H1 (cell line): ENCODE measurements around the gene DNAI2. TPM values are rescaled to one million over a fixed set of nuclear protein-coding genes. Genes with fewer than 3 reads are reported as not detected.
A peak's percentile ranks its signal among the peaks of the same experiment; 100 is the strongest.

Experiments
- CTCF ChIA-PET: fragments of 300-600 bp; sonication (Branson Sonifier 250); formaldehyde crosslinking; loops from one replicate; lab custom pipeline; 2021; ENCODE audit not compliant: partially characterized antibody; lab: Charles Lee
- POLR2A ChIA-PET: fragments of 300-600 bp; sonication (Branson Sonifier 250); formaldehyde crosslinking; loops from one replicate; lab custom pipeline; 2021; ENCODE audit warnings: inconsistent platforms; ENCODE audit not compliant: partially characterized antibody; lab: Charles Lee
- DNase-seq, 2 experiments: peaks; one replicate each; pipeline versions ENCODE4 v3.0.0 to v3.0.0-alpha.2; 2010 to 2022; ENCODE audit warnings: low spot score in 2 of 2, low read depth in 1 of 2, mixed read lengths in 1 of 2
- FAIRE-seq: peaks from 2 replicates; lab custom pipeline; 2011; peaks lifted over from hg19 to GRCh38; lab: Jason Lieb, UNC
- H2AFZ ChIP-seq: 2 replicates; pipeline ENCODE4 v1.8.1; 2012; ENCODE audit warnings: low read length, inconsistent platforms
- H2AK5ac ChIP-seq: 2 replicates; pipeline ENCODE4 v1.6.1; 2013; ENCODE audit warnings: low read depth, low read length
- H2BK120ac ChIP-seq: replicated peaks from 2 replicates; pipeline ENCODE3; 2013; ENCODE audit warnings: low read depth, low read length, inconsistent platforms
- H2BK12ac ChIP-seq: 2 replicates; pipeline ENCODE4 v1.6.1; 2013; ENCODE audit warnings: low read depth, low read length
- H2BK15ac ChIP-seq: 2 replicates; pipeline ENCODE4 v1.6.1; 2013; ENCODE audit warnings: low read length
- H2BK20ac ChIP-seq: 2 replicates; pipeline ENCODE4 v1.6.1; 2013; ENCODE audit warnings: low read length
- H2BK5ac ChIP-seq: 2 replicates; pipeline ENCODE4 v1.6.1; 2013; ENCODE audit warnings: low read depth, low read length
- H3K14ac ChIP-seq: 2 replicates; pipeline ENCODE4 v1.6.1; 2013; ENCODE audit warnings: inconsistent platforms; ENCODE audit not compliant: insufficient read length
- H3K18ac ChIP-seq: 2 replicates; pipeline ENCODE4 v1.6.1; 2013; ENCODE audit warnings: low read length; ENCODE audit errors: extremely low read depth
- H3K23ac ChIP-seq: 2 replicates; pipeline ENCODE4 v1.6.1; 2013; ENCODE audit warnings: inconsistent platforms; ENCODE audit not compliant: insufficient read length
- H3K23me2 ChIP-seq: 2 replicates; pipeline ENCODE4 v1.6.1; 2013; ENCODE audit warnings: low read depth, low read length
- H3K27ac ChIP-seq: 2 replicates; pipeline ENCODE4 v1.6.1; 2011; ENCODE audit warnings: low read depth, low read length, inconsistent platforms
- H3K27me3 ChIP-seq, 4 experiments: replicated peaks in 1 of 4; 1 replicate in 1 of 4; 2 replicates in 3 of 4; pipeline versions ENCODE4 v1.6.1 to v1.8.1; 2011 to 2013; ENCODE audit warnings: low read length in 3 of 4, mild to moderate bottlenecking in 3 of 4, inconsistent platforms in 2 of 4, mixed read lengths in 2 of 4, moderate library complexity in 1 of 4; ENCODE audit not compliant: control insufficient read depth in 3 of 4, insufficient read depth in 3 of 4; ENCODE audit errors: extremely low read depth in 1 of 4
- H3K36me3 ChIP-seq, 4 experiments: 2 replicates each; pipeline versions ENCODE4 v1.6.1 to v1.8.1; 2011 to 2013; ENCODE audit warnings: mild to moderate bottlenecking in 4 of 4, low read length in 3 of 4, moderate library complexity in 2 of 4, control low read depth in 1 of 4, inconsistent platforms in 1 of 4; ENCODE audit not compliant: insufficient read depth in 4 of 4, control insufficient read depth in 2 of 4
- H3K4ac ChIP-seq: replicated peaks from 2 replicates; pipeline ENCODE3; 2013; ENCODE audit warnings: low read length, low read depth, mixed read lengths, inconsistent platforms; ENCODE audit not compliant: insufficient read length
- H3K4me1 ChIP-seq, 4 experiments: replicated peaks in 1 of 4; 1 replicate in 1 of 4; 2 replicates in 3 of 4; pipeline versions ENCODE4 v1.6.1 to v1.8.1; 2011 to 2013; ENCODE audit warnings: low read length in 3 of 4, inconsistent platforms in 2 of 4, mixed read lengths in 1 of 4; ENCODE audit not compliant: insufficient read depth in 4 of 4, control insufficient read depth in 3 of 4
- H3K4me2 ChIP-seq, 2 experiments: 2 replicates each; pipeline versions ENCODE4 v1.6.1 to v1.8.1; 2011 to 2013; ENCODE audit warnings: low read depth in 2 of 2, low read length in 2 of 2, control low read depth in 1 of 2, inconsistent platforms in 1 of 2, mild to moderate bottlenecking in 1 of 2; ENCODE audit not compliant: insufficient read depth in 1 of 2
- H3K4me3 ChIP-seq, 4 experiments: fragments of 200-600, 300-600 bp in 1 of 4; sonication (generic), shearing (Covaris generic), sonication (Bioruptor Twin) in 1 of 4; 2 replicates each; pipeline versions ENCODE4 v1.5.1 to v1.8.1; 2011 to 2016; ENCODE audit warnings: low read length in 4 of 4, low read depth in 3 of 4, control low read depth in 2 of 4, inconsistent platforms in 2 of 4, mild to moderate bottlenecking in 2 of 4, mixed read lengths in 1 of 4, moderate library complexity in 1 of 4; ENCODE audit not compliant: insufficient read depth in 2 of 4; ENCODE audit errors: extremely low read depth in 1 of 4
- H3K56ac ChIP-seq: replicated peaks from 2 replicates; pipeline ENCODE3; 2013; ENCODE audit warnings: low read depth, mild to moderate bottlenecking, mixed read lengths, low read length, inconsistent platforms; ENCODE audit not compliant: insufficient read length
- H3K79me1 ChIP-seq: 2 replicates; pipeline ENCODE4 v1.6.1; 2013; ENCODE audit warnings: low read depth, low read length, control low read depth
- H3K79me2 ChIP-seq, 2 experiments: 2 replicates each; pipeline versions ENCODE4 v1.6.1 to v1.8.1; 2012 to 2013; ENCODE audit warnings: low read length in 2 of 2, mild to moderate bottlenecking in 2 of 2, inconsistent platforms in 1 of 2; ENCODE audit not compliant: insufficient read depth in 2 of 2, control insufficient read depth in 1 of 2
- H3K9ac ChIP-seq, 4 experiments: replicated peaks in 1 of 4; 1 replicate in 1 of 4; 2 replicates in 3 of 4; pipeline versions ENCODE4 v1.6.1 to v1.8.1; 2011 to 2013; ENCODE audit warnings: low read depth in 3 of 4, low read length in 3 of 4, control low read depth in 2 of 4, mild to moderate bottlenecking in 2 of 4, moderate library complexity in 2 of 4, inconsistent platforms in 1 of 4; ENCODE audit errors: extremely low read depth in 1 of 4
- H3K9me3 ChIP-seq, 2 experiments: 2 replicates each; pipeline versions ENCODE4 v1.6.1 to v1.8.1; 2012 to 2013; ENCODE audit warnings: mild to moderate bottlenecking in 2 of 2, moderate library complexity in 2 of 2, control low read depth in 1 of 2, inconsistent platforms in 1 of 2, low read depth in 1 of 2, low read length in 1 of 2, mixed read lengths in 1 of 2; ENCODE audit not compliant: insufficient read depth in 2 of 2
- H4K20me1 ChIP-seq, 2 experiments: replicated peaks in 1 of 2; 2 replicates each; pipeline versions ENCODE3 to v1.8.1; 2011 to 2013; ENCODE audit warnings: inconsistent platforms in 2 of 2, low read length in 2 of 2, mild to moderate bottlenecking in 1 of 2; ENCODE audit not compliant: insufficient read depth in 2 of 2, control insufficient read depth in 1 of 2
- H4K5ac ChIP-seq: 2 replicates; pipeline ENCODE4 v1.6.1; 2013; ENCODE audit warnings: low read length, low read depth, mixed read lengths, inconsistent platforms; ENCODE audit not compliant: insufficient read length
- H4K8ac ChIP-seq: 2 replicates; pipeline ENCODE4 v1.8.0; 2013; ENCODE audit warnings: mild to moderate bottlenecking, moderate library complexity, low read length, inconsistent platforms; ENCODE audit not compliant: insufficient read depth; ENCODE audit errors: extremely low read depth
- H4K91ac ChIP-seq: replicated peaks from 2 replicates; pipeline ENCODE3; 2013; ENCODE audit warnings: low read length, mixed read lengths, inconsistent platforms; ENCODE audit not compliant: insufficient read length
- ATF3 ChIP-seq: IDR thresholded peaks from 2 replicates; pipeline ENCODE4 v1.6.1; 2011; ENCODE audit warnings: low read depth, mild to moderate bottlenecking, low read length; ENCODE audit not compliant: insufficient read depth
- CBX8 ChIP-seq: fragments of 300-800, 300-1000 bp; sonication (generic); IDR thresholded peaks from 2 replicates; pipeline ENCODE4 v1.7.1; 2016; ENCODE audit warnings: low read depth, low read length, borderline replicate concordance
- GTF2F1 ChIP-seq: IDR thresholded peaks from 2 replicates; pipeline ENCODE4 v1.6.1; 2012; ENCODE audit warnings: low read depth, low read length, improper control_type of control experiment, borderline replicate concordance
- POLR2A ChIP-seq, 2 experiments: IDR thresholded peaks; 1 replicate in 1 of 2; 2 replicates in 1 of 2; pipeline ENCODE4 v1.6.1; 2011; ENCODE audit warnings: low read depth in 2 of 2, low read length in 2 of 2, mild to moderate bottlenecking in 2 of 2; ENCODE audit errors: control extremely low read depth in 1 of 2
- RXRA ChIP-seq: IDR thresholded peaks from 2 replicates; pipeline ENCODE4 v1.6.1; 2011; ENCODE audit warnings: low read depth, mild to moderate bottlenecking, low read length, moderate library complexity; ENCODE audit not compliant: insufficient read depth
- SIRT6 ChIP-seq: IDR thresholded peaks from one replicate; pipeline ENCODE4 v1.7.1; 2012; ENCODE audit warnings: low read length, inconsistent platforms
- SIX5 ChIP-seq: IDR thresholded peaks from 2 replicates; pipeline ENCODE4 v1.6.1; 2011; ENCODE audit warnings: mild to moderate bottlenecking, low read depth, low read length
- SRF ChIP-seq: IDR thresholded peaks from 2 replicates; pipeline ENCODE4 v1.6.1; 2011; ENCODE audit warnings: mild to moderate bottlenecking, low read depth, low read length, moderate library complexity
- TAF1 ChIP-seq: IDR thresholded peaks from 2 replicates; pipeline ENCODE4 v1.6.1; 2011; ENCODE audit warnings: mild to moderate bottlenecking, low read depth, low read length
- TBP ChIP-seq: IDR thresholded peaks from 2 replicates; pipeline ENCODE4 v1.6.1; 2011; ENCODE audit warnings: low read depth, low read length, improper control_type of control experiment
- YY1 ChIP-seq: IDR thresholded peaks from 2 replicates; pipeline ENCODE4 v1.6.1; 2011; ENCODE audit warnings: low read depth, mild to moderate bottlenecking, low read length
- WGBS, 2 experiments: shearing (Covaris generic) in 1 of 2; methylation state at CpG; one replicate each; pipeline versions ENCODE4 v1.1.6 to v1.1.7; 2013 to 2015; ENCODE audit warnings: low lambda C conversion rate in 2 of 2, mixed read lengths in 2 of 2, inconsistent platforms in 1 of 2, low coverage in 1 of 2, missing lambda C conversion rate in 1 of 2; ENCODE audit not compliant: insufficient replicate concordance in 2 of 2, insufficient coverage in 1 of 2, insufficient read length in 1 of 2; ENCODE audit errors: extremely low coverage in 1 of 2, missing lambda C conversion rate in 1 of 2; 5-methylcytosine and 5-hydroxymethylcytosine counted together
- polyA plus RNA-seq, 7 experiments: library from polyadenylated mRNA; depleted of rRNA in 3 of 7; stranded (reverse) in 5 of 7; unstranded in 2 of 7; fragments of >200 nt in 5 of 7; fragments of 200-250 nt in 2 of 7; gene quantifications; 1 replicate in 5 of 7; 2 replicates in 1 of 7; 4 replicates in 1 of 7; pipeline versions ENCODE4 v1.2.1 to v1.2.3, GENCODE V29; 2011 to 2013; ENCODE audit warnings: missing spikeins in 2 of 7, mixed read lengths in 2 of 7
- total RNA-seq: library from RNA; stranded (reverse); fragmentation: NEBNext Ultra II Directional; extraction: Animal tissue kit (Norgen Biotek cat#: 25700); gene quantifications from 2 replicates; pipeline ENCODE4 v1.2.1, GENCODE V29; 2021

DNAI2 gene
- total and polyA plus RNA-seq, 2 of the 8 experiments (the other 6 are each of a cell fraction or from before 2014, with no cell fraction given): 0.08 to 0.15 TPM

GRCh38 chr17:74224959-74225725 lies 48.9 kb upstream of the DNAI2 start:
- H3K27ac ChIP-seq: no peak overlapping the region
- CTCF ChIA-PET: interaction anchor here (1.8 to 2.9 kb wide), 3 partner anchors 18 to 71 kb away, joined by 7 to 12 read pairs (median 7); no protein-coding TSS in a partner anchor
- H4K8ac ChIP-seq: 0 out of 2 replicates have a peak overlapping the region, but pooled peaks have one; percentile 14
- no peak overlapping the region for H3K56ac ChIP-seq
- H4K5ac ChIP-seq: no peak overlapping the region
- 95% methylated on average over 20 of the region's 20 CpGs; no CpG with 5 or more reads in 1 of the 2 experiments for WGBS, 2 experiments
- DNase-seq (no peak), FAIRE-seq (no peak)
- H4K91ac ChIP-seq: no peak overlapping the region
- no peak overlapping the region for H2AFZ ChIP-seq
- POLR2A ChIA-PET: interaction anchor here (1.3 to 1.7 kb wide), 2 partner anchors 12 to 20 kb away, joined by 3 to 7 read pairs; partner anchors contain the start of gene TTYH2
- no peaks in the 10 kb centered on the region for H3K36me3 ChIP-seq
- H2BK15ac ChIP-seq: no peak overlapping the region
- H3K4ac ChIP-seq: no peak overlapping the region
- H3K9ac ChIP-seq: no peak overlapping the region
- H3K4me1 ChIP-seq: no peaks in the 10 kb centered on the region; a peak in 1 of 7 replicates
- H2BK120ac ChIP-seq: no peak overlapping the region
- H2BK12ac ChIP-seq: no peak overlapping the region
- H3K27me3 ChIP-seq: no peaks in the 10 kb centered on the region
- no peak overlapping the region for H3K18ac ChIP-seq
- no peaks in the 10 kb centered on the region for H3K23me2 ChIP-seq
- no peak overlapping the region for H2BK20ac ChIP-seq
- no peaks in the 10 kb centered on the region for H3K79me2 ChIP-seq
- no peak overlapping the region for H3K23ac ChIP-seq
- H3K9me3 ChIP-seq: no peaks in the 10 kb centered on the region
- no peak overlapping the region for H3K4me3 ChIP-seq
- H4K20me1 ChIP-seq: peaks cover 0 to 1% of the 10 kb centered on the region in 2 experiments
- H3K14ac ChIP-seq: no peak overlapping the region
- no peak overlapping the region for H2AK5ac ChIP-seq
- H3K79me1 ChIP-seq: no peaks in the 10 kb centered on the region
- H2BK5ac ChIP-seq: no peak overlapping the region
- no peak overlapping the region for H3K4me2 ChIP-seq
- TF ChIP-seq GTF2F1: no peak
- TF ChIP-seq SIRT6: no peak
- no peak for TF ChIP-seq TAF1
- no peak for TF ChIP-seq SRF
- TF ChIP-seq TBP: no peak
- TF ChIP-seq YY1: no peak
- no peak for TF ChIP-seq SIX5
- TF ChIP-seq RXRA: no peak
- TF ChIP-seq ATF3: no peak
- TF ChIP-seq POLR2A (IDR thresholded peaks at IDR 0.05; ENCODE audit: control extremely low read depth in 1 of 2, low read depth in 2 of 2, low read length in 2 of 2): no peak
- no peak for TF ChIP-seq CBX8
